Upper lobe of left lung (tissue), 4 donors: ENCODE results near the gene HHAT.

Source experiments
- CTCF ChIP-seq, 6 experiments: fragments of 450-650 bp in 4 of 6; fragments of 200-600 bp in 2 of 6; sonication (generic) in 2 of 6; IDR thresholded peaks; one replicate each; pipeline ENCODE4 v1.5.1; 2016 to 2019; ENCODE audit warnings: antibody characterized with exemption in 6 of 6
- POLR2A ChIP-seq, 4 donors: fragments of 450-650 bp; IDR thresholded peaks; one replicate each; pipeline ENCODE4 v1.5.1; 2016 to 2017; ENCODE audit warnings: antibody characterized with exemption in 4 of 4, mild to moderate bottlenecking in 2 of 4
- POLR2AphosphoS5 ChIP-seq, 2 donors: sonication (generic); formaldehyde crosslinking; IDR thresholded peaks; one replicate each; pipeline ENCODE4 v1.5.1; 2017; ENCODE audit warnings: antibody characterized with exemption in 2 of 2

- TF ChIP-seq CTCF (IDR thresholded peaks at IDR 0.05): no peak
- no peak for TF ChIP-seq POLR2A (IDR thresholded peaks at IDR 0.05)
- TF ChIP-seq POLR2AphosphoS5 (IDR thresholded peaks at IDR 0.05): no peak
Measured at GRCh38 chr1:210362526-210362925, 33.8 kb downstream of the HHAT start.
